DOHH2 (cell line): Measurements from ENCODE around the gene NAA35.

Source experiments
- H3F3A ChIP-seq: fragments of 200-600 bp; sonication (generic), shearing (Covaris generic); 2 replicates; pipeline ENCODE4 v1.6.0; 2016; ENCODE audit warnings: antibody characterized with exemption, mild to moderate bottlenecking; ENCODE audit not compliant: control insufficient read depth, insufficient read depth
- H3K27ac ChIP-seq: fragments of 200-600 bp; sonication (generic); 2 replicates; pipeline ENCODE4 v1.5.1; 2014; ENCODE audit warnings: low read depth, mild to moderate bottlenecking, low read length, moderate library complexity
- H3K27me3 ChIP-seq: fragments of 200-600 bp; sonication (generic); 2 replicates; pipeline ENCODE4 v1.6.1; 2014; ENCODE audit warnings: mild to moderate bottlenecking, low read length, mixed read lengths; ENCODE audit not compliant: control insufficient read depth
- H3K36me3 ChIP-seq: fragments of 200-600 bp; sonication (generic); 2 replicates; pipeline ENCODE4 v1.6.1; 2014; ENCODE audit warnings: mild to moderate bottlenecking, low read length, moderate library complexity, mixed read lengths; ENCODE audit not compliant: control insufficient read depth
- H3K4me1 ChIP-seq: fragments of 200-600 bp; sonication (generic); 2 replicates; pipeline ENCODE4 v1.6.1; 2014; ENCODE audit warnings: mild to moderate bottlenecking, low read length, mixed read lengths; ENCODE audit not compliant: control insufficient read depth
- H3K4me2 ChIP-seq: fragments of 200-600 bp; sonication (generic); 2 replicates; pipeline ENCODE4 v1.6.0; 2014; ENCODE audit warnings: mild to moderate bottlenecking, low read length, moderate library complexity
- H3K4me3 ChIP-seq: fragments of 200-600 bp; sonication (generic); 2 replicates; pipeline ENCODE4 v1.5.1; 2014; ENCODE audit warnings: mild to moderate bottlenecking, low read length, mixed read lengths
- H3K79me2 ChIP-seq: fragments of 200-600 bp; sonication (generic); 2 replicates; pipeline ENCODE4 v1.6.1; 2014; ENCODE audit warnings: mild to moderate bottlenecking, low read length, mixed read lengths; ENCODE audit not compliant: control insufficient read depth
- H3K9me2 ChIP-seq: fragments of 200-600 bp; sonication (generic); replicated peaks from 2 replicates; pipeline ENCODE4 v1.6.1; 2014; ENCODE audit warnings: mild to moderate bottlenecking, low read length, mixed read lengths; ENCODE audit not compliant: control insufficient read depth
- H3K9me3 ChIP-seq: fragments of 200-600 bp; sonication (generic); 2 replicates; pipeline ENCODE4 v1.6.1; 2014; ENCODE audit warnings: antibody characterized with exemption, low read length, mixed read lengths; ENCODE audit not compliant: control insufficient read depth, insufficient read depth
- H4K20me1 ChIP-seq: fragments of 200-600 bp; sonication (generic); 2 replicates; pipeline ENCODE4 v1.6.0; 2014; ENCODE audit warnings: low read depth, mild to moderate bottlenecking, antibody characterized with exemption, low read length, moderate library complexity; ENCODE audit not compliant: control insufficient read depth, insufficient read depth
- EZH2phosphoT487 ChIP-seq: fragments of 200-600 bp; sonication (generic); IDR thresholded peaks from 2 replicates; pipeline ENCODE4 v1.6.1; 2017; ENCODE audit warnings: borderline replicate concordance, mild to moderate bottlenecking, antibody characterized with exemption, low read length, moderate library complexity, mixed read lengths
- TF ChIP-seq, protein P1 (sequence below): fragments of 200-600 bp; sonication (generic); IDR thresholded peaks from one replicate; pipeline ENCODE4 v1.5.1; 2014; ENCODE audit warnings: antibody characterized with exemption, mild to moderate bottlenecking, low read depth, low read length; ENCODE audit not compliant: poor library complexity, severe bottlenecking

The NAA35 gene

DNA sequence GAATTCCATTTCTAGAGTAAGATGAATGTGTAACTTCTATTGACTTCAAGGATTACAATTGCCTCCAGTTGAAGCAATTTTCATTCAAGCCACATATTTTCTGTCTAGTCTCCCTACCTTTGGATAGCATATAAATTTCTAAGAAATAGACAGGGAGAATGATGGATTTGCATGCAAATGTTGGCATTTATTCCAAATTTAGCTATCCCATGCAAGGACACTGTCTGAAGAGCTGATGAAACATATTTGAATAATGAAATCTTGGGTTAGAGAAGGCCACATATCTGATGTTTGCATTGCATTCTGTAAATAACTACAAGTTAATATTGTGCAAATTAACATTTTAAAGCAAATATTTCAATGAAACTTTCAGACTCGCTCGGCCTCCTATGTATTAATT lies 36.0 kb upstream of the NAA35 start:
- H3K4me2 ChIP-seq, result no peak overlapping the region
- no peaks in the 10 kb centered on the region for H3K27me3 ChIP-seq
- no peaks in the 10 kb centered on the region for H3K36me3 ChIP-seq
- no peaks in the 10 kb centered on the region for H3F3A ChIP-seq
- H3K4me1 ChIP-seq, result no peaks in the 10 kb centered on the region
- no peaks in the 10 kb centered on the region for H4K20me1 ChIP-seq
- no peaks in the 10 kb centered on the region for H3K9me3 ChIP-seq
- H3K9me2 ChIP-seq, result no peaks in the 10 kb centered on the region
- no peak for TF ChIP-seq EZH2phosphoT487
- TF ChIP-seq, protein P1, sequence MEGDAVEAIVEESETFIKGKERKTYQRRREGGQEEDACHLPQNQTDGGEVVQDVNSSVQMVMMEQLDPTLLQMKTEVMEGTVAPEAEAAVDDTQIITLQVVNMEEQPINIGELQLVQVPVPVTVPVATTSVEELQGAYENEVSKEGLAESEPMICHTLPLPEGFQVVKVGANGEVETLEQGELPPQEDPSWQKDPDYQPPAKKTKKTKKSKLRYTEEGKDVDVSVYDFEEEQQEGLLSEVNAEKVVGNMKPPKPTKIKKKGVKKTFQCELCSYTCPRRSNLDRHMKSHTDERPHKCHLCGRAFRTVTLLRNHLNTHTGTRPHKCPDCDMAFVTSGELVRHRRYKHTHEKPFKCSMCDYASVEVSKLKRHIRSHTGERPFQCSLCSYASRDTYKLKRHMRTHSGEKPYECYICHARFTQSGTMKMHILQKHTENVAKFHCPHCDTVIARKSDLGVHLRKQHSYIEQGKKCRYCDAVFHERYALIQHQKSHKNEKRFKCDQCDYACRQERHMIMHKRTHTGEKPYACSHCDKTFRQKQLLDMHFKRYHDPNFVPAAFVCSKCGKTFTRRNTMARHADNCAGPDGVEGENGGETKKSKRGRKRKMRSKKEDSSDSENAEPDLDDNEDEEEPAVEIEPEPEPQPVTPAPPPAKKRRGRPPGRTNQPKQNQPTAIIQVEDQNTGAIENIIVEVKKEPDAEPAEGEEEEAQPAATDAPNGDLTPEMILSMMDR, result no peak
- H3K79me2 ChIP-seq, result no peaks in the 10 kb centered on the region
- no peak overlapping the region for H3K27ac ChIP-seq
- no peak overlapping the region for H3K4me3 ChIP-seq

- no peaks in the 10 kb centered on the region for H3K79me2 ChIP-seq
- H3K36me3 ChIP-seq, result no peaks in the 10 kb centered on the region
- H3K4me1 ChIP-seq, result no peaks in the 10 kb centered on the region
- no peak overlapping the region for H3K27ac ChIP-seq
- no peaks in the 10 kb centered on the region for H3F3A ChIP-seq
- H3K9me2 ChIP-seq, result no peaks in the 10 kb centered on the region
- no peak overlapping the region for H3K4me3 ChIP-seq
- 0 out of 2 replicates have a peak, but pooled peaks cover 3% of the 10 kb centered on the region for H3K27me3 ChIP-seq
- no peak overlapping the region for H3K4me2 ChIP-seq
- no peak for TF ChIP-seq EZH2phosphoT487
- H4K20me1 ChIP-seq, result no peaks in the 10 kb centered on the region
- H3K9me3 ChIP-seq, result no peaks in the 10 kb centered on the region
Observed at GRCh38 chr9:85905957-85906356, 35.0 kb upstream of the NAA35 start.

DNA sequence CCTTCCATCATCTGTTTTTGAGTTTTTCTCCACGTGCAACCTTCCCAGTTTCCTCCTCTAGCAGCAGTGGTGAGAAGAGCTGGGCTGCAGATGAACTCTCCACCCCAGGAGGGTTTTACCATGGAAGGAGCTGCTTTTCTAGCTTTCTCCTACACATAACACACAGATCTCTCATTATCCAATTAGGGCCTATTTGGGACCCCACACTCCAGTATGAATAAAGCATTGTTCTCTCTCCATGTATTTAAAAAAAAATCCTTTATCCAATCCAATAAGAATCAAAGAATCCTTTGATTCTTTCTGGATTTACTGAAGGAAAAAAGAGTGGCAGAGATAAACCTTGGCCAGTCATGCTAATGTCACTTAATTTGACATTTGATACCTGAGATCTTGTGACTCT lies 31.6 kb upstream of the NAA35 start:
- Histone ChIP-seq H3K79me2 (no peaks in the 10 kb centered on the region), H3F3A (no peaks in the 10 kb centered on the region), H3K27me3 (0 out of 2 replicates have a peak, but pooled peaks cover 4% of the 10 kb centered on the region), H3K4me2 (no peak overlapping the region), H4K20me1 (no peaks in the 10 kb centered on the region), H3K4me1 (no peaks in the 10 kb centered on the region), H3K4me3 (no peak overlapping the region), H3K9me2 (no peaks in the 10 kb centered on the region), H3K27ac (no peak overlapping the region), H3K36me3 (no peaks in the 10 kb centered on the region), H3K9me3 (no peaks in the 10 kb centered on the region)
- TF ChIP-seq EZH2phosphoT487, result no peak
- TF ChIP-seq, protein P1, result no peak

- Histone ChIP-seq H3K79me2 (no peaks in the 10 kb centered on the region), H3K4me2 (no peak overlapping the region), H3K9me2 (no peaks in the 10 kb centered on the region), H3K27me3 (peaks cover 12% of the 10 kb centered on the region; the same call in 1 of the 2 replicates), H3K4me3 (no peak overlapping the region), H3K9me3 (no peaks in the 10 kb centered on the region), H4K20me1 (no peaks in the 10 kb centered on the region), H3K27ac (no peak overlapping the region), H3K36me3 (no peaks in the 10 kb centered on the region), H3K4me1 (no peaks in the 10 kb centered on the region), H3F3A (no peaks in the 10 kb centered on the region)
- TF ChIP-seq, protein P1, result no peak
- no peak for TF ChIP-seq EZH2phosphoT487
Observed at GRCh38 chr9:85914108-85914507, 26.8 kb upstream of the NAA35 start.
